ENCODE measurements around the gene MYO3B.

MYO3B gene

GRCh38 chr2:170553748-170554147, 375.8 kb downstream of the MYO3B start:
- TF ChIP-seq CTCF (IDR thresholded peaks at IDR 0.05; ENCODE audit: insufficient read depth, low read depth, low read length, missing control alignments), result no peak
- DNase-seq (ENCODE audit: low read depth), result peak; percentile 1
- H3K4me3 ChIP-seq (ENCODE audit: low read depth, low read length), result no peak overlapping the region

GRCh38 chr2:170554278-170554955, 376.5 kb downstream of the MYO3B start:
- DNase-seq (ENCODE audit: low read depth), result no peak
- no peak for TF ChIP-seq CTCF (IDR thresholded peaks at IDR 0.05; ENCODE audit: insufficient read depth, low read depth, low read length, missing control alignments)

GRCh38 chr2:170562928-170563327, 385.0 kb downstream of the MYO3B start:
- no peak for DNase-seq (ENCODE audit: low read depth)
- no peak for TF ChIP-seq CTCF (IDR thresholded peaks at IDR 0.05; ENCODE audit: insufficient read depth, low read depth, low read length, missing control alignments)
- no peak overlapping the region for H3K4me3 ChIP-seq (ENCODE audit: low read depth, low read length)

More at GRCh38 chr2:170554278-170554955, 376.5 kb downstream of the MYO3B start:
- no peak overlapping the region for H3K4me3 ChIP-seq (ENCODE audit: low read depth, low read length)

GRCh38 chr2:170563401-170563800, 385.5 kb downstream of the MYO3B start:
- H3K4me3 ChIP-seq (ENCODE audit: low read depth, low read length), result no peak overlapping the region
- no peak for DNase-seq (ENCODE audit: low read depth)
- TF ChIP-seq CTCF (IDR thresholded peaks at IDR 0.05; ENCODE audit: insufficient read depth, low read depth, low read length, missing control alignments), result no peak

- no peak for DNase-seq (ENCODE audit: low read depth)
- no peak for TF ChIP-seq CTCF (IDR thresholded peaks at IDR 0.05; ENCODE audit: insufficient read depth, low read depth, low read length, missing control alignments)
- no peak overlapping the region for H3K4me3 ChIP-seq (ENCODE audit: low read depth, low read length)
Observed at GRCh38 chr2:170566138-170566537, 388.2 kb downstream of the MYO3B start.

- no peak for DNase-seq (ENCODE audit: low read depth)
- TF ChIP-seq CTCF (IDR thresholded peaks at IDR 0.05; ENCODE audit: insufficient read depth, low read depth, low read length, missing control alignments), result no peak
Observed at GRCh38 chr2:170567429-170567828, 389.5 kb downstream of the MYO3B start.

GRCh38 chr2:170568511-170568910, 390.6 kb downstream of the MYO3B start:
- no peak overlapping the region for H3K4me3 ChIP-seq (ENCODE audit: low read depth, low read length)
- TF ChIP-seq CTCF (IDR thresholded peaks at IDR 0.05; ENCODE audit: insufficient read depth, low read depth, low read length, missing control alignments), result no peak
- no peak for DNase-seq (ENCODE audit: low read depth)

More at GRCh38 chr2:170567429-170567828, 389.5 kb downstream of the MYO3B start:
- H3K4me3 ChIP-seq (ENCODE audit: low read depth, low read length), result no peak overlapping the region

All from GM12865 (cell line).